Gastrocnemius medialis (tissue), 4 donors: Measurements from ENCODE around the gene TMEM175. TPM values are rescaled to one million over a fixed set of nuclear protein-coding genes. Genes with fewer than 3 reads are reported as not detected.

Experiments
- ATAC-seq, 2 donors: fragments of 150-250 bp; one replicate each; pipeline ENCODE4 v1.9.1; 2016
- DNase-seq, 2 donors: peaks; one replicate each; pipeline ENCODE4 v3.0.0-alpha.2; 2019
- H3K27ac ChIP-seq, 4 donors: fragments of 200-600 bp; sonication (generic); 1 replicate in 1 of 4; 2 replicates in 3 of 4; pipeline ENCODE4 v1.5.1; 2016 to 2018; ENCODE audit warnings: mild to moderate bottlenecking in 2 of 4, moderate library complexity in 1 of 4
- H3K27me3 ChIP-seq, 3 donors: fragments of 200-600 bp; sonication (generic) in 2 of 3; 1 replicate in 1 of 3; 2 replicates in 2 of 3; pipeline versions ENCODE4 v1.5.1 to v1.6.0; 2016 to 2019; ENCODE audit warnings: mild to moderate bottlenecking in 1 of 3, moderate library complexity in 1 of 3
- H3K36me3 ChIP-seq, 2 donors: fragments of 200-600 bp; sonication (generic) in 1 of 2; one replicate each; pipeline ENCODE4 v1.5.1; 2017 to 2018
- H3K4me1 ChIP-seq, 2 donors: fragments of 200-600 bp; sonication (generic) in 1 of 2; one replicate each; pipeline ENCODE4 v1.5.1; 2016 to 2017; ENCODE audit warnings: mild to moderate bottlenecking in 2 of 2
- H3K4me3 ChIP-seq, 4 donors: fragments of 200-600 bp; sonication (generic) in 3 of 4; 1 replicate in 1 of 4; 2 replicates in 3 of 4; pipeline ENCODE4 v1.5.1; 2016 to 2019; ENCODE audit warnings: mild to moderate bottlenecking in 2 of 4
- H3K9me3 ChIP-seq, 3 donors: fragments of 200-600 bp; sonication (generic) in 2 of 3; 1 replicate in 1 of 3; 2 replicates in 2 of 3; pipeline ENCODE4 v1.5.1; 2016 to 2019
- POLR2A ChIP-seq, 2 donors: fragments of 450-650 bp; IDR thresholded peaks; one replicate each; pipeline ENCODE4 v1.6.1; 2017; ENCODE audit warnings: antibody characterized with exemption in 2 of 2, mild to moderate bottlenecking in 2 of 2, moderate library complexity in 2 of 2
- in situ Hi-C, 4 donors: fragments of 200-750 bp; cut with MboI; loops; one replicate each; pipeline versions ENCODE4 v1.15.0 to v1.8.0; 2017; ENCODE audit warnings: low sequenced_read_pairs in 4 of 4
- intact Hi-C: fragments of 100-400 bp; cut with DNase I; formaldehyde crosslinking; loops from one replicate; pipeline ENCODE4 v1.15.1; 2023; ENCODE audit warnings: low total_unique reads
- total RNA-seq, 4 donors: library from RNA; depleted of rRNA; stranded (reverse); fragments of >200 nt; gene quantifications; one replicate each; pipeline versions ENCODE4 v1.1.0 to v1.2.3, GENCODE V29; 2016
- TF ChIP-seq, protein P1 (sequence below), 5 experiments: fragments of 450-650 bp in 3 of 5; fragments of 200-600 bp in 2 of 5; sonication (generic) in 2 of 5; IDR thresholded peaks in 4 of 5; conservative IDR thresholded peaks in 1 of 5; 1 replicate in 4 of 5; 2 replicates in 1 of 5; pipeline ENCODE4 v1.5.1; 2016 to 2019; ENCODE audit warnings: antibody characterized with exemption in 5 of 5, mild to moderate bottlenecking in 3 of 5, moderate library complexity in 3 of 5

Gene TMEM175
- total RNA-seq, 4 donors from 2014 or later: 15.3 to 29.6 (median 20.8) TPM

DNA sequence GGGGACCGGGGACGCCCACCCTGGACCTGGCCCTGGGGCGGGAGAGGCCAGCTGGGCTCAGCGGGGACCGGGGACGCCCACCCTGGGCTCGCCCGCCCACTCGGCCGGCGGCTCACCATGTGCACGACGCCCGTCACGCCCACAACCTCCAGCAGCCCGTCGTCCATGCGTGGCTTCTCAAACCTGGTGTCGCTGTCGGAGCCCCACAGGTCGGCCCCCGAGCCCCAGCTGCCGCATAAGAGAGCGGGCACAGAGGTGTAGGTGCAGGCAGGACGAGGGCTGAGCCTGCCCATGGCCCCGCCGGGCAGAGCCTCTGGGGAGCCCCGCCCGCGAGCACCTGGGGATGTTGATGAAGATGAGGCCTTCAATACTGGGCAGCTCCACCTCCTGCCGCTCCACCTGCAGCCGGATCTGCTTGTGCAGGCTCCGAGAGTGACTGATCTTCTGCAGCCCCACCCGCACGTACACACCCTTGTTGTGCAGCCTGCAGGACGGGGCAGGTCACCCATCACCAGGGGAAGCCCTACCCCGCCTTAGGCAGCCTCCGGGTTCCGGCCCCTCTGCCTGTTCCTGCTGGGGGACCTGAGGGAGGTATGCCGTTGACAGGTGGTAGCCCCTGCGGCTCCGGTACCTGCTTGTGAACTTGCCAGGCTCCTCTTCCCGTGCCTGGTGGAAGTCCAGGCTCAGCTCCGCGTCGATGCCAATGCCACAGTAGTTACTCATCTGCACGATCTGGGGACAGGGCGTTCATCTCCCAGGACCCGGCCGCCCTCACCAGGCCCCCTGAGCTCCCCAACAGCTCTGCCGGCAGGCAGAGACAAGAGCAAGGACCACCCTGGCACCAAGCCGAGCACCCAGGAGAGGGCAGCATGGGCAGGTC lies 29.3 kb downstream of the TMEM175 start:
- in situ Hi-C loops: no loop called here
- DNase-seq (no peak), ATAC-seq (no peak)
- peaks cover 0 to 7% of the 10 kb centered on the region in 2 donors for H3K36me3 ChIP-seq
- intact Hi-C loops: no loop called here
- no peak overlapping the region for H3K27ac ChIP-seq
- no peak for TF ChIP-seq POLR2A (IDR thresholded peaks at IDR 0.05)
- TF ChIP-seq, protein P1, sequence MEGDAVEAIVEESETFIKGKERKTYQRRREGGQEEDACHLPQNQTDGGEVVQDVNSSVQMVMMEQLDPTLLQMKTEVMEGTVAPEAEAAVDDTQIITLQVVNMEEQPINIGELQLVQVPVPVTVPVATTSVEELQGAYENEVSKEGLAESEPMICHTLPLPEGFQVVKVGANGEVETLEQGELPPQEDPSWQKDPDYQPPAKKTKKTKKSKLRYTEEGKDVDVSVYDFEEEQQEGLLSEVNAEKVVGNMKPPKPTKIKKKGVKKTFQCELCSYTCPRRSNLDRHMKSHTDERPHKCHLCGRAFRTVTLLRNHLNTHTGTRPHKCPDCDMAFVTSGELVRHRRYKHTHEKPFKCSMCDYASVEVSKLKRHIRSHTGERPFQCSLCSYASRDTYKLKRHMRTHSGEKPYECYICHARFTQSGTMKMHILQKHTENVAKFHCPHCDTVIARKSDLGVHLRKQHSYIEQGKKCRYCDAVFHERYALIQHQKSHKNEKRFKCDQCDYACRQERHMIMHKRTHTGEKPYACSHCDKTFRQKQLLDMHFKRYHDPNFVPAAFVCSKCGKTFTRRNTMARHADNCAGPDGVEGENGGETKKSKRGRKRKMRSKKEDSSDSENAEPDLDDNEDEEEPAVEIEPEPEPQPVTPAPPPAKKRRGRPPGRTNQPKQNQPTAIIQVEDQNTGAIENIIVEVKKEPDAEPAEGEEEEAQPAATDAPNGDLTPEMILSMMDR (IDR thresholded peaks at IDR 0.05 in 4 of 5, conservative IDR thresholded peaks at IDR 0.05 in 1 of 5): no peak
- H3K4me1 ChIP-seq: no peaks in the 10 kb centered on the region
- no peaks in the 10 kb centered on the region for H3K9me3 ChIP-seq
- H3K4me3 ChIP-seq: no peak overlapping the region
- H3K27me3 ChIP-seq: no peaks in the 10 kb centered on the region

DNA sequence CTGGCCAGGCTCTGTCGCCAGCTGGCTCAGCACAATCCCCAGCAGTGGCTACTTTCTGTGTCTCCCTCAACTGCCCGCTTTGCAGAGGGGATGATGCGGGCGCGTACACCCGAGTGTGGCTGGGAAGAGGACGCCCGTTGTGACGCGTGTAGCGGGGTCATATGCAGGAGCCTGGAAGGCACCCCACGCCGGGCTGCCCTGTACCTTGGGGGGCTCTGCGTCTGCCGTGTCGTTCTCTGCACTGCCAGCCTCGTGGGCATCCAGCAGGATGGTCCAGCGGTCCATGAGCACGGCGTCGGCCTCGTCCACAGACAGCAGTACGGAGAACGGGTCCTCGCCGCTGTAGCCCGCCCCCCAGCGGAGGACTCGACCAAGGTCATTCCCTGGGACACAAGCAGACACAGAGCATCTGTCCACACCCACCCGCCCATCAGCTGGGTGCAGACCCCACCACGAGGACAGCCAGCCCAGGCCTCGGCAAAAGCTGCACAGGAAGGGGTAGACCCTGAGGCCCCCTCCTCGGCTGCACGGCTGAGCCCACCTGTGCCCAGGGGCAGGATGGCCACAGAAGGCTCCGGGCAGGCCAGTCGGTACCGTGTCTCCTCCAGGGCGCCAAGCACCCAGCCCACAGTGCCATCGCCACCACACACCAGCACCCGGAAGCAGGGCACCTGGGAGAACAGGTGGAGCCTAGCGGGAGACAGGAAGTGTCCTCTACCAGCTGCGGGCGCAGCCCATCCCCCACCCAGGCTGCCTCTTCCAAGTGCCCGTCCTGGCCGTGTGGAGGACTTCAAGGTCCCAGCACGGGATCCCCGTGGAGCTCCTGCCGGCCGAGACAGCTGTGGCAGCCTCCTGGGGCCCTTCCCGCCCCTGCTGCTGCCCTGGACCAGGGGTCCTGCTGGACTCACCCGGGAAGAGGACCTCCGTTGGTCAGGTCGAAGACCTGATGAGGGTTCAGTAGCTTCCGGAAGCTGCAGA lies 30.3 kb downstream of the TMEM175 start:
- Histone ChIP-seq H3K4me3 (no peak overlapping the region), H3K4me1 (no peaks in the 10 kb centered on the region), H3K9me3 (no peaks in the 10 kb centered on the region), H3K27ac (no peak overlapping the region), H3K36me3 (peaks cover 0 to 7% of the 10 kb centered on the region in 2 donors), H3K27me3 (no peaks in the 10 kb centered on the region)
- no peak for TF ChIP-seq POLR2A (IDR thresholded peaks at IDR 0.05)
- TF ChIP-seq, protein P1 (IDR thresholded peaks at IDR 0.05 in 4 of 5, conservative IDR thresholded peaks at IDR 0.05 in 1 of 5): no peak
- DNase-seq (no peak), ATAC-seq (no peak)
- intact Hi-C loops: no loop called here
- in situ Hi-C loops: no loop called here

DNA sequence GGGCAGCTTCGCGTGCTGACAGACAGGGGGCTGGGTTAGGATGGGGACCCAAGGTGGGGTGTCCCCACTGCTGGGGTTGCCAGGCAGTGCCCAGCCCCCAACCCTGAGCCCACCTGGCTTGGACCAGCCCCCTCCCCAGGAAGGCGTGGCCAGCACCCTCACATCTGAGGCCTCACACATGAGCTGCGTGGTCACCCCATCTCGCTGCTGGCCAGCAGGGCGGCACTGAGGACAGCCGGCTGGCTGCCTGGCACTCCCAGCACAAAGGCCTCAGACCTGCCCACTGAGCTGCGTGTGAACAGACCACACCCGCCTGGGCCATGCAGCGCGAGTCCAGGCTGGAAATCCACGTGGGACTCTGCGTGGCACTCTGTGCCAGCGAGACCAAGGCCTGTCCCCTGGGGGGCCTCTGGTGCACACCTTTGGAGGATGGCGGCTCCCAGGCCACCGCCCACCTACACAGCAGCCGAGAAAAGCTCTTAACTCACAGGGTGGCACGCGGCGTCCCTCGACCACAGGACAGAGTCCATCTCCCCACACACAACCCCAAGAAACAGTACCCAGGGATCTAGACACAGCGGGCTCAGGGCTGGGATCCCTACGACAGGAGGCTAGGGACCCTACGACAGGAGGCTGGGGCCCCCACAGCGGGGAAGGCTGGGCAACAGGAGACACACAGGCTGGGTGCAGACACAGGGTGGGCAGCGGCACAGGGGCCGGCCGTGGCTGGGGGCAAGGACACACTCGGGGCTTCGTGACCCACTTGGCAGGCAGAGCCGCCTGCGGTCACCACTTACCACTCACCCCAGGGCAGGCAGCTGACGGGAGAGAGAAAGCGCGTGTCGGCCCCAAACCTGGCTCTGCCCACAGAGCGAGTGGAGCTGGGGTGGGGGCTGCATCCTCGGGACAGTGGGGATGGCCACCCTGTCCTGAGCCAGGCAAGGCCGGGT lies 31.3 kb downstream of the TMEM175 start:
- DNase-seq: no peak
- H3K4me3 ChIP-seq: no peak overlapping the region
- intact Hi-C loops: no loop called here

DNA sequence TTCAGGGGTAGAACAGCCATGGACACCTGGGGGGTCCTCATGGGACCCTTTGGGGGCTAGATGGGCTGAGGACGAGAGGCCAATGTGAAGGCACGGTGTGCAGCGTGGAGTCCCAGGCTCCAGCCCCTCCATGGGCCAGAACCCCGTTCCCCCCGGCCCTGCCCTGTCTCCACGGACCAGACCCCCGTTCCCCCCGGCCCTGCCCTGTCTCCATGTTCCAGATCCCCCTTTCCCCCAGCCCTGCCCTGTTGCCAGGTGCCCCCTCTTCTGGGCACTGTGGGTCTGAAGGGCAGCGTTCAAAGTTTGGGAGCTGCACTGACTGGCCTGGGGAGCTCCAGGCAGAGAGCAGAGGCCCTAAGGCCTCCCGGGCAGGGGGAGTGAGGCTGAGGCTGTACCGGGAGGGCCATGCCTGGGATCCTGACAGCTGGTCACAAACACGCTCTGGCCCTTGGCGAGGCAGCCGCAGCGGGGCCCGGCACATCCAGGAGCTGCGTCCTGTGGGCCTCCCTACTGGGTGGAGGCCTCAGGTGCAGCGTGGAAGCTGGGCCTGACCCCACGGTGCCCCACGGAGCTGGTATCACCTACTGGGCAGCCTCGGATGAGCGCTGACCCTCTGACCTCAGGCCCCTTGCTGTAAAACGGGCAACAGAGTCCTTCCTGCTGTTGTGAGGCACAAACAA lies 32.2 kb downstream of the TMEM175 start:
- ATAC-seq (no peak), DNase-seq (no peak)
- H3K4me3 ChIP-seq: no peak overlapping the region
- no peak for TF ChIP-seq POLR2A (IDR thresholded peaks at IDR 0.05)
- TF ChIP-seq, protein P1 (IDR thresholded peaks at IDR 0.05 in 4 of 5, conservative IDR thresholded peaks at IDR 0.05 in 1 of 5): no peak
- H3K4me1 ChIP-seq: no peaks in the 10 kb centered on the region
- peaks cover 0 to 7% of the 10 kb centered on the region in 2 donors for H3K36me3 ChIP-seq
- in situ Hi-C loops (no loop called here), intact Hi-C loops (no loop called here)
- H3K27me3 ChIP-seq: no peaks in the 10 kb centered on the region
- H3K9me3 ChIP-seq: no peaks in the 10 kb centered on the region
- H3K27ac ChIP-seq: no peak overlapping the region

More for the DNA sequence above, 31.3 kb downstream of the TMEM175 start:
- no peaks in the 10 kb centered on the region for H3K9me3 ChIP-seq
- H3K27me3 ChIP-seq: no peaks in the 10 kb centered on the region
- TF ChIP-seq POLR2A (IDR thresholded peaks at IDR 0.05): no peak
- in situ Hi-C loops: no loop called here
- ATAC-seq: no peak
- H3K27ac ChIP-seq: no peak overlapping the region
- H3K36me3 ChIP-seq: peaks cover 0 to 7% of the 10 kb centered on the region in 2 donors
- no peaks in the 10 kb centered on the region for H3K4me1 ChIP-seq
